Hematopoietic multipotent progenitor cell (in vitro differentiated cells): ENCODE measurements around the gene OSGEPL1. TPM values are rescaled to one million over a fixed set of nuclear protein-coding genes. Genes with fewer than 3 reads are reported as not detected.
"Not testable (repeated sequence)": the region's sequence is repeated elsewhere in the genome, so short reads cannot be mapped to it uniquely, and the experiment has no call there.

Source experiments
- DNase-seq, 3 donors: peaks; one replicate each; pipeline ENCODE4 v3.0.0-alpha.2; 2011 to 2015; ENCODE audit warnings: low read depth in 2 of 3, low spot score in 2 of 3
- total RNA-seq: library from RNA; depleted of rRNA; stranded (reverse); fragments of >200 nt; gene quantifications from one replicate; pipeline ENCODE4 v1.2.3, GENCODE V29; 2012

OSGEPL1 gene, protein sequence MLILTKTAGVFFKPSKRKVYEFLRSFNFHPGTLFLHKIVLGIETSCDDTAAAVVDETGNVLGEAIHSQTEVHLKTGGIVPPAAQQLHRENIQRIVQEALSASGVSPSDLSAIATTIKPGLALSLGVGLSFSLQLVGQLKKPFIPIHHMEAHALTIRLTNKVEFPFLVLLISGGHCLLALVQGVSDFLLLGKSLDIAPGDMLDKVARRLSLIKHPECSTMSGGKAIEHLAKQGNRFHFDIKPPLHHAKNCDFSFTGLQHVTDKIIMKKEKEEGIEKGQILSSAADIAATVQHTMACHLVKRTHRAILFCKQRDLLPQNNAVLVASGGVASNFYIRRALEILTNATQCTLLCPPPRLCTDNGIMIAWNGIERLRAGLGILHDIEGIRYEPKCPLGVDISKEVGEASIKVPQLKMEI
- total RNA-seq, result 4.6 TPM

GRCh38 chr2:189762551-189763298 is at the start of gene OSGEPL1:
Gene OSGEPL1, minus strand, starts transcription at chr2:189762792. Its CDS starts 1,152 bp downstream, at chr2:189761640.
- DNase-seq, result peak; percentile 78 to 98 (median 98)

- no peak for DNase-seq
These were observed 40.8 kb upstream of the OSGEPL1 start for GRCh38 chr2:189803431-189803830.

GRCh38 chr2:189802396-189802912 is 39.9 kb upstream of the OSGEPL1 start:
- no peak for DNase-seq

- no peak for DNase-seq
These were observed 36.9 kb upstream of the OSGEPL1 start for GRCh38 chr2:189799531-189799930.

GRCh38 chr2:189799030-189799331 is 36.4 kb upstream of the OSGEPL1 start:
- no peak for DNase-seq

GRCh38 chr2:189798312-189799029 is 35.9 kb upstream of the OSGEPL1 start:
- peak in 2 of 3 donors; percentile 27 to 61 for DNase-seq

- no peak for DNase-seq
These were observed 35.3 kb upstream of the OSGEPL1 start for GRCh38 chr2:189797902-189798301.

DNA sequence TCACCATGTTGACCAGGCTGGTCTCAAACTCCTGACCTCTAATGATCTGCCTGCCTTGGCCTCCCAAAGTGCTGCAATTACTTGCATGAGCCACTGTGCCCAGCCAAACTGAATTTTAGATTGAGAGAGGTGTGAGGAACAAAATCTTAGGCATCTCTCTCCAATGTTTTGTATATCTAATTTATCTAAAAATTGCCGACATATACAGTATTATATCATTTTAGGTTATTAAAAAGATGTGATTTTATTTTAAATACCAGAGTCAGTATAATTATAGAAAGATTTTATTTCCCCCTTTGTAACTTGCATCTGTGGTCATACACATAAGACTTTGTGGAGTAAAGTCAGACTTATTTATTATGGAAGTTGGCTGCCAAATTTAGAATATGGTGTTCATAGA is 31.7 kb upstream of the OSGEPL1 start:
- DNase-seq, result no peak

- DNase-seq, result no peak
These were observed 28.9 kb upstream of the OSGEPL1 start for GRCh38 chr2:189791338-189792042.

GRCh38 chr2:189783927-189784867 is 21.6 kb upstream of the OSGEPL1 start, which contains the start of the genes ORMDL1 and PMS1:
Gene ORMDL1, minus strand, starts transcription at chr2:189784339. Its CDS starts 1,744 bp downstream, at chr2:189782595.
Gene PMS1, plus strand, starts transcription at chr2:189784450. Its CDS starts 7,360 bp downstream, at chr2:189791810.
- peak; percentile 93 to 96 (median 96) for DNase-seq

DNA sequence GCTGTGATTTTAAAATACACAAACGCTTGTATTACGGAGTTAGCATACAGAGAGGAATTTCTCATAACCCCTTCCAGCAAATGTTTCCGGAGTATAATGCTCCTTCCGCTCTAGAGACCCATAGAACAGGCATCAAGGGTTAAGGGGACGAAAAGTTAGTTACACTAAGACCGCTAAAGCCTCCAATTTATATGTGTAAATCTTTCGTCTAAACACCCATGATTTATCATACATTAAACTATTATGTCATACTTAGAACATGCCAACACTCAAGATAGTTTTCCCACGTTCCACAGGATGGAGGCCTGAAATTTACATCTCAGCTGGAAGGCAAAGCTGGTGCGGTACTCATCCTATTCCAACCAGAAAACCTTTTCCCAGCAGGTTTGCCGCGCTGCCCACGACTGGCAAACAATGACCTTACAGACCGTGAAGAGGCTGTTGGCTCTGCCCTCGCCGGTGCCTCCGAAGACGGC is 20.9 kb upstream of the OSGEPL1 start:
- DNase-seq, result peak in 1 of 3 donors; percentile 34

- no peak for DNase-seq
These were observed 19.7 kb upstream of the OSGEPL1 start for GRCh38 chr2:189782221-189782671.

- no peak for DNase-seq
These were observed 9.6 kb upstream of the OSGEPL1 start for GRCh38 chr2:189772212-189772611.

- DNase-seq, result no peak
These were observed 8.2 kb upstream of the OSGEPL1 start for GRCh38 chr2:189770590-189771322.

- peak in 1 of 3 donors; percentile 45 for DNase-seq
These were observed 1.5 kb upstream of the OSGEPL1 start for GRCh38 chr2:189763908-189764661.

GRCh38 chr2:189762229-189762550 is 402 bp downstream of the OSGEPL1 start:
- DNase-seq, result no peak

GRCh38 chr2:189760154-189760553 is 2.4 kb downstream of the OSGEPL1 start:
- not testable (repeated sequence) for DNase-seq
